Measurements from ENCODE around the gene SH2D3A.
"Not testable (repeated sequence)": the region's sequence is repeated elsewhere in the genome, so short reads cannot be mapped to it uniquely, and the experiment has no call there.

Gene SH2D3A

GRCh38 chr19:6719540-6719861, 47.7 kb downstream of the SH2D3A start:
- DNase-seq, result no peak

DNA sequence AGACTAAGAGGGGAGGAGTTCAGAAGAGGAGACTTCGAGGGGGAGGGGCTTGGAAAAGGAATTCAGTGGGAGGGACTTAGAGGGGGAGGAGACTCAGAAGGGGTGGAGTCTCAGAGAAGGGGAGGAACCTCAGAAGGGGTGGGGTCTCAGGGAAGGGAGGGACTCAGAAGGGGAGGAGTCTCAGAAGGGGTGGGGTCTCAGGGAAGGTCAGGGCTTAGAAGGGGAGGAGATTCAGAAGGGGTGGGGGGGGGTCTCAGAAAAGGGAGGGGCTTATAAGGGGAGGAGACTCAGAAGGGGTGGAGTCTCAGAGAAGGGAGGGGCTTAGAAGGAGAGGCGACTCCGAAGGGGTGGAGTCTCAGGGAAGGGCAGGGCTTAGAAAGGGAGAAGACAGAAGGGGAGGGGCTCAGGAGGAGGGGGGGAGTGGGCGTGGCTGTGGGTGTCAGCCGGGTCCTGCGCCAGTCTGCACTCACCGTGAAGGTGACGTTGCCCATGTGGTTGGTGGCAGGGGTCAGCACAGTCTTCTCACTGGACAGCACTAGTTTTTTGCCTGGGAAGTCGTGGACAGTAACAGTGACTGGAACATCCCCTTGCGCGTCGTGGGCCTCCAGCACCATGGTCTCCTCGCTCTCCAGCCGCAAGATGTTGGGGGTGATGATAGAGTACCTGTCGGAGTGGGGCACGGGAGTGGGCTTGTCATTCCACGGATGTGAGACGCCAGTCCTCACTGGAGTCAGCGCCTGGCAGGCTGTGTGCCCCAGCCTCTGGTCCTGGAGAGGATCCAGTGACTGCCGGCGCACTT, 48.3 kb downstream of the SH2D3A start:
- no peak for DNase-seq

- no peak for DNase-seq
Measured at GRCh38 chr19:6718111-6718740, 49.0 kb downstream of the SH2D3A start.

GRCh38 chr19:6717441-6717971, 49.7 kb downstream of the SH2D3A start:
- no peak for DNase-seq

DNA sequence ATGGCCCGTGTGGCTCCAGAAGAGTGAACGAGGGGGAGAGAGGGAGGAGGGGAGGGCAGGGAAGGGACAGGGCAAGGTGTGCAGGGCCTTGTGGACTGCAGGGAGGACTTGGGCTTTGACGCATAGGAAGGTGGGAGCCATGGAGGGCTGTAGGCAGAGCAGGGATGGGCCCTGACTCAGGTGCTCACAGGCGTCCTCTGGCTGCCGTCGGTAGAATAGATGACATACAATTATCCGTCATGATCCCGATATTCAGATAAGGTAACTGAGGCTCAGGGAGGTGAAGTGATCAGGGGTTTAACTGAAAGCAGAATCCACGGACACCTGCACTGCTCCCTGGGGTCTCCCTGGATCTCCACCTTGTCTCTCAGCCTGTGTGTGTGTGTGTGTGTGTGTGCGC, 50.2 kb downstream of the SH2D3A start:
- no peak for DNase-seq

- DNase-seq, result no peak
Measured at GRCh38 chr19:6716610-6716970, 50.6 kb downstream of the SH2D3A start.

DNA sequence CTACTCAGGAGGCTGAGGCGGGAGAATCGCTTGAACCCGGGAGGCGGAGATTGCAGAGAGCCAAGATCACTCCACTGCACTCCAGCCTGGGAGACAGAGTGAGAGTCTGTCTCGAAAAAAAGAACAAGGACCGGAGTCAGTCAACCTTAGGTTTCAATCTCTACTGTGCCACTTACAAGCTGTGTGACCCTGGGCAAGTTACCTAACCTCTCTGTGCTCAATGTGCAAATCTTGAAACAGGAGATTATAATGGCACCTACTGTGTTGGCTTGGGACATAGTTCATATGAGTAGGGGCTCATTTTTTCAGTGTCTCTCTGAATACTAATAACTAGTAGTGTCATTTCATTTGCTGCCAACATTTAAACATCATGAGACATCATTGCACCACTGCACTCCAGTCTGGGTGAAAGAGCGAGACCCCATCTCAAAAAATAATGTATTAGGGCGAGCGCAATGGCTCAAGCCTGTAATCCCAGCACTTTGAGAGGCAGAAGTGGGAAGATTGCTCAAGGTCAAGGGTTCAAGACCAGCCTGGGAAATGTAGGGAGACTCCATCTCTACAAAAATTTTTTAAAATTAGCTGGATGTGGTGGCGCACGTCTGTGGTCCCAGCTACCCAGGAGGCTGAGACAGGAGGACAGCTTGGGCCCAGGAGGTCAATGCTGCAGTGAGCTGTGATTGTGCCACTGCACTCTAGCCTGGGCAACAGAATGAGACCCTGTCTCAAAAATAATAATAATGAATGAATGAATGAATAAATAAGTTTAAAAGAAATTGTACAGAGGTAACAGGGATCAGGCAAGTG, 52.3 kb downstream of the SH2D3A start:
- no peak for DNase-seq

GRCh38 chr19:6713773-6714692, 53.2 kb downstream of the SH2D3A start:
- DNase-seq, result no peak

DNA sequence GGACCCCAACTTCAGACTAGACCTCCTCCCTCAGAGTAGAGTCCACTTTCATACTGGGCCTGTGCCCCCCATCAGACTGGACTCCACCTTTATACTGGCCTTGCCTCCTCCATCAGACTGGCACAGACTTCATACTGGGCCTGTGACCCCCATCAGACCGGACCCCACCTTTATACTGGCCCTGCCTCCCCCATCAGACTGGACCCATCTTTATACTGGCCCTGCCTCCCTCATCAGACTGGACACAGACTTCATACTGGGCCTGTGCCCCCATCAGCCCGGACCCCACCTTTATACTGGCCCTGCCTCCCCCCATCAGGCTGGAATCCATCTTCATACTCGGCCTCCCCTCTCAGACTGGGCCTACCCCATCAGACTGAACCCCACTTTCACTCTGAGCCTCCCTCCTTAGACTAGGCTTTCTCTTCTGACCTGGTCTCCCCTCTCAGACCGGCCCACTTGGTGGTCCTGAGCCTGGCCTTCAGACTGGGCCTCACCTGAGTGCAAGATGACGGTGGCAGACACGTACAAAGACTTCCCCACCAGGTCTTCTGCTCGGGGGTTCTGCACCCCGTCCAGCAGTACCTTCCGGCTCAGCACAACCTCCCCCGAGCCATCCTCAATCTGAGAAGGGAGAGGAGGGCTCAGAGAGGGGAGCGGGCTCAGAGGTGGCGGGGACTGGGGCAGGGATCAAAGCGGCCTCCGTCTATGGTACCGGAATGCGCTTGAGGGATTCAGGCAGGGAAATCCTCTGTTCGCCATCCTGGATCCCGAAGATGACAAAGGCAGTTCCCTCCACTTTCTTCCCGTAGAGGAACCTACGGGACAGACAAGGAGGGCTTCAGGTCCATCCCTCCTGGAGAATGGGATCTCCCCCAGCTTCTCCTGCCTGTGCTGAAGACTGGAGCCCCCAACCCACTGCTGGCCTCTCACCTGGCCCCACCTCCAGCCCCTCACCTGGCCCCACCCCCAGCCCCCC, 54.3 kb downstream of the SH2D3A start:
- DNase-seq, result no peak

GRCh38 chr19:6712231-6712630, 55.0 kb downstream of the SH2D3A start:
- no peak for DNase-seq

DNA sequence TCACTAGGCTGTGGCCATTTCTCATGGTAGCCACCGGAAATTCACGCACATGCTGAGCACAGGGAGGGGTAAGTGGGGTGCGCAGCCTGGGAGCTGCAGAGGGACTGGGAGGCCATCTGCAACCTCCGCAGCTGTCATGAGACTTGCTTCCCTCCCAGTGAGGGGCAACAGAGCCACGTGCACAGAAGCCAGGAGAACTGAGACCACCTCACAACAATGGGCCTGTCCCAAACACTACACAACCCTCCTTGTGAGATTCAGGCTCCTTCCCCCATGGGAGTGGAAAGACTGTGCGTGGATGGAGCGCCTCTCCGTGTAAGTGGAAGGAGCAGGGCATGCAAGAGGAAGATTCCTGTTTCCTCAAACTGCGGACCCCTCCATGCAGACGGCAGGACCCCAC, 55.6 kb downstream of the SH2D3A start:
- no peak for DNase-seq

DNA sequence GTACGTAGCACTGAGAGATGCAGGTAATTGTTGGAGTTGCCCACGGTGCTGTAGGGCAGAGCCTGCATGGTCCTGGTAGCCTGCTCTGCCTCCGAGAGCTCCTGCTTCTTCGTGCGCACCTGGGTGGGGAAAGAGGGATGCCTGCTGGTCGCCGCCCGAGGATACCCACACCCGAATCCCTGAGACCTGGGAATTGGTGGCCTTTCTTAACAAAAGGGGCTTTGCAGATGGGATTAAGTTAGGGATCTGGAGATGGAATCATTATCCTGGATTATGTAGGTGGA, 56.2 kb downstream of the SH2D3A start:
- DNase-seq, result no peak

GRCh38 chr19:6710273-6711077, 56.8 kb downstream of the SH2D3A start:
- DNase-seq, result no peak

GRCh38 chr19:6709549-6709948, 57.7 kb downstream of the SH2D3A start:
- no peak for DNase-seq

GRCh38 chr19:6708913-6709312, 58.3 kb downstream of the SH2D3A start:
- DNase-seq, result not testable (repeated sequence)

DNA sequence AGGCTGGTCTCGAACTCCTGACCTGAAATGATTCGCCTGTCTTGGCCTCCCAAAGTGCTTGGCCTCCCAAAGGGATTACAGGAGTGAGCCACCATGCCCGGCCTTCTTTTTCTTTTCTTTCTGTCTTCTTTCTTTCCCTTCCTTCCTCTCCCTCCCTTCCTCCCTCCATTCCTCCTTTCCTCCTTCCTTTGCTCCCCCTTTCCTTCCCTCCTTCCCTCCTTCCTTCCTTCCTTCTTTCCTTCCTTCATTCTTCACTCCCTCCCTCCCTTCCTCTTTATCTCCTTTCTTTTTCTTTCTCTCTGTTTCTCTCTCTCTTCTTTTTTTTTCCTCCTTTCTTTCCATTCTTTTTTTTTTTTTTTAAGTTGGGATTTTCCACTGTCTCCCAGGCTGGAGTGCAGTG, 58.9 kb downstream of the SH2D3A start:
- no peak for DNase-seq

DNA sequence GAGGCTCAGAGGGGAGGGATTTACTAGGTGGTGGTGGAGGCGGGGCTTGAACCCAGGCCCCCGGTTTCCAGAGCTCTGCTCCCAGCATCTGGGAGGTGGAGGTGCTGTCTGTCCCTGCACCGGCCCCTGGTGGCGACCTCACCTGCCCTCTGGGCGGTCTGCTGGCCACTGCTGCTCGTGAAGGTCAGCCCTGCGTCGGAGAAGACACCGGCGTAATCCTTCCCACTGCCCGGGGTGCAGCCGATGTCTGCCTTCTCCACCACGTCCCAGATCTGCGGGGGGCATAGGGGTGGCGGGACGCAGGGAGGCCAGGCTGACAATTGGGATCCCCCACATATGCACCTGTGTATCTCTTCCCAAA, 59.6 kb downstream of the SH2D3A start:
- no peak for DNase-seq

- DNase-seq, result no peak
Measured at GRCh38 chr19:6707011-6707657, 60.1 kb downstream of the SH2D3A start.

DNA sequence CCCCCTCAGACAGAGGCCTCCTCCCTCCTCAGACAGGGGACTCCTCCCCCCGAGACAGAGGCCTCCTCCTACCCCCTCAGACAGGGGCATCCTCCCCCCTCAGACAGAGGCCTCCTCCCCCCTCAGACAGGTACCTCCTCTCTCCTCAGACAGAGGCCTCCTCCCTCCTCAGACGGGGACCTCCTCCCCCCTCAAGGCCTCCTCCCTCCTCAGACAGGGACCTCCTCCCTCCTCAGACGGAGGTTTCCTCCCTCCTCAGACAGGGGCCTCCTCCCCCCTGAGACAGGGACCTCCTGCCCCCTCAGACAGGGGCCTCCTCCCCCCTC, 60.6 kb downstream of the SH2D3A start:
- no peak for DNase-seq

DNA sequence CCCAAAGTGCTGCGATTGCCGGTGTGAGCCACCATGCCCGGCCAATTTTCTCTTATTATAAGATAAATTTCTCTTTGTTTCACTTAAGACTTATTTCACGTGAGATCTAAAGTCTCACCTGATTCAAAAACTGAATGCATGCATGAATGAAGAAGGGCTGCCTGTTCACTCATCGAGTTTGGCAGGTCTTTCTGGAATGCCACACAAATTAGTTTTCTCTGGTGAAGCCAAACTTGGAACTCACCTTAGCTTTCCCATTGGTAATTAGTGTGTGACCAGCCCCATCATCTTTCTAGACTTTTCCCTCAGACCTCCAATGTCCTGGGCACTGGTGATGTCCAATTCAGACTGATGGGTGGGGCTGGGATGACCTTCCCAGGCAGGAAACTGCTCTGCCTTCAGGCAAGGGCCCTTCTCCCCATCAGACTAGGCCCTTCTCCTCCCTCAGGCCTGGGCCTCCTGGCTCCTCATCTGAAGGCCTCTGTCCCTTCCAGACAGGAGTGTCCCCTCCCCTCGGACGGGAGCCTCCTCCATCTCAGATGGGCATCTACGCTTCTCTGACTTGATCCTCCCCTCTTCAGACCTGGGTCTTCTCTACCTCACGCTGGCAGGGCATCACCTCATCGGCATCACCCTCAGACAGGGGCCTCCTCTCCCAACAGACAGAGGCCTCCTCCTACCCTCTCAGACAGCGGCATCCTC, 61.2 kb downstream of the SH2D3A start:
- no peak for DNase-seq
